Measurements from ENCODE around the gene TMEM178A. TPM values are rescaled to one million over a fixed set of nuclear protein-coding genes. Genes with fewer than 3 reads are reported as not detected.

Gene TMEM178A
- total RNA-seq, 2 donors from 2014 or later = 5.5 to 7.4 TPM

DNA sequence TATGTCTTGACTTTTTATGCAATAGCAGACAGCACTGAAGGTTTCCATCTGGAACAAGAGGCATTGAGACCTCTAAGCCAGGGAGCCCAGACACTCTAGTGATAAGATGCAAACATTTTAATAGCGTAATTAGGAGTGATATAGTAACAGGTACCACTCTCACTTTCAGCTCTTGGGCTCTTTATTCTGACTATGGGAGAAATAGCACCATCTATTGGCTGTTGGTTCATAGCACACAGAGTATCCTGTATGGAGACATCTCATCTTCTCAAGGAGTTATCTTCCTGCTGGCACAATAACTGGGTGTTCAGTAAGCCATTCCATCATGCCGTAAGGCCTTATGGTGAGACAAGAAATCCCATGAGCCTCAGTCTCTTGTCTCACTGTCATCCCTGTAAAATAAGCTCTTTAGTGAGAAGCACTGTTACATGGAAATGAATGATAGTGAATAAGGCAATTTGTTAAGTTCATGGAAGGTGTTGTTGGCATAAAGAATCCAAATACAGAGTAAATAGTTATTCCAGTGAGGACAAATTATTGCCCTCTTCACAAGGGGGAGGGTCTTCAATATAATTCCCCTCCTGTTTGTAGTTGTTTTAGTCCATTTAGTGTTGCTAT, 65.1 kb downstream of the TMEM178A start:
- peaks cover 2% of the 10 kb centered on the region for H3K9me3 Mint-ChIP-seq
- Histone ChIP-seq H3K27me3 (ENCODE audit: control insufficient read depth, insufficient read depth, low read length, poor library complexity, severe bottlenecking) (no peaks in the 10 kb centered on the region), H3K27ac (ENCODE audit: low read depth, low read length) (no peak overlapping the region), H3K9ac (ENCODE audit: extremely low read depth, low read length, poor library complexity, severe bottlenecking) (no peak overlapping the region), H3K4me1 (ENCODE audit: control insufficient read depth, insufficient read depth, low read length) (no peaks in the 10 kb centered on the region), H3K4me3 (ENCODE audit: low read length) (no peak overlapping the region), H3K9me3 (ENCODE audit: control insufficient read depth, low read length) (no peaks in the 10 kb centered on the region), H3K36me3 (ENCODE audit: control insufficient read depth, insufficient read depth, low read length) (peaks cover 28% of the 10 kb centered on the region)
- peak; percentile 51 for DNase-seq
- peak; percentile 82 for TF ChIP-seq CTCF (conservative IDR thresholded peaks at IDR 0.05)
- H3K4me1 Mint-ChIP-seq = no peaks in the 10 kb centered on the region
- no peaks in the 10 kb centered on the region for H3K27me3 Mint-ChIP-seq (ENCODE audit: insufficient read depth)
- H3K36me3 Mint-ChIP-seq (ENCODE audit: low read depth) = peaks cover 20% of the 10 kb centered on the region
- 91 to 100% methylated on average over 1 to 2 of the region's 2 CpGs for WGBS, 2 experiments (ENCODE audit: insufficient coverage in 1 of 2, insufficient read length in 1 of 2)
- no peak overlapping the region for H3K4me3 Mint-ChIP-seq
- H3K27ac Mint-ChIP-seq = no peak overlapping the region

DNA sequence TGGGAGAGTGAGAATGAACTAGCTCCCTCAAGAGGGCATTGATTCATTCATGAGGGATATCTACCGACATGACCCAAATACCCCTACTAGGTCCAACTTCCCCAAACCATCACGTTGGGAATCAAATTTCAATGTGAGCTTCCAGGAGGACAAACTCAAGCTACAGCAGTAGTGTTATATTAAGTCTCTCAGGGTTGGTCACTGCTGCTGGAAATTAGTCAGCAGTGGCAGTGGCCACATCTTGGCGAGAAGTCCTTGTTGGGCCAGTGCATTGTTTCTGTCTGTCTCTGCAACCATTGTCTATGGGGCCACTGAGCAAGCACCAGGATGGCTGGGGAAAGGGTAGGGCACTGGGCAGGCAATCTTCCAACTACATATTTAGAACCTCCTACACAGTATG, 65.8 kb downstream of the TMEM178A start:
- H3K9ac ChIP-seq (ENCODE audit: extremely low read depth, low read length, poor library complexity, severe bottlenecking) = no peak overlapping the region
- DNase-seq = no peak
- 85% methylated on average over 3 of the region's 3 CpGs; no CpG with 5 or more reads in 1 of the 2 experiments for WGBS, 2 experiments (ENCODE audit: insufficient coverage in 1 of 2, insufficient read length in 1 of 2)
- Mint-ChIP-seq H3K27ac (no peak overlapping the region), H3K4me1 (no peaks in the 10 kb centered on the region), H3K9me3 (peaks cover 2% of the 10 kb centered on the region), H3K36me3 (ENCODE audit: low read depth) (peaks cover 26% of the 10 kb centered on the region), H3K4me3 (no peak overlapping the region), H3K27me3 (ENCODE audit: insufficient read depth) (no peaks in the 10 kb centered on the region)
- H3K27ac ChIP-seq (ENCODE audit: low read depth, low read length) = no peak overlapping the region
- TF ChIP-seq CTCF (conservative IDR thresholded peaks at IDR 0.05) = no peak
- H3K27me3 ChIP-seq (ENCODE audit: control insufficient read depth, insufficient read depth, low read length, poor library complexity, severe bottlenecking) = no peaks in the 10 kb centered on the region
- H3K4me3 ChIP-seq (ENCODE audit: low read length) = no peak overlapping the region
- no peaks in the 10 kb centered on the region for H3K9me3 ChIP-seq (ENCODE audit: control insufficient read depth, low read length)
- peaks cover 35% of the 10 kb centered on the region for H3K36me3 ChIP-seq (ENCODE audit: control insufficient read depth, insufficient read depth, low read length)
- H3K4me1 ChIP-seq (ENCODE audit: control insufficient read depth, insufficient read depth, low read length) = no peaks in the 10 kb centered on the region

- no peak overlapping the region for H3K4me3 ChIP-seq (ENCODE audit: low read length)
- Mint-ChIP-seq H3K27me3 (ENCODE audit: insufficient read depth) (no peaks in the 10 kb centered on the region), H3K4me1 (peaks cover 4% of the 10 kb centered on the region), H3K36me3 (ENCODE audit: low read depth) (peaks cover 30% of the 10 kb centered on the region), H3K27ac (no peak overlapping the region), H3K9me3 (peaks cover 2% of the 10 kb centered on the region), H3K4me3 (no peak overlapping the region)
- WGBS, 2 experiments (ENCODE audit: insufficient coverage in 1 of 2, insufficient read length in 1 of 2) = 98 to 100% methylated on average over 1 of the region's 1 CpG
- no peak for TF ChIP-seq CTCF (conservative IDR thresholded peaks at IDR 0.05)
- H3K36me3 ChIP-seq (ENCODE audit: control insufficient read depth, insufficient read depth, low read length) = peaks cover 43% of the 10 kb centered on the region
- no peaks in the 10 kb centered on the region for H3K4me1 ChIP-seq (ENCODE audit: control insufficient read depth, insufficient read depth, low read length)
- no peaks in the 10 kb centered on the region for H3K27me3 ChIP-seq (ENCODE audit: control insufficient read depth, insufficient read depth, low read length, poor library complexity, severe bottlenecking)
- no peaks in the 10 kb centered on the region for H3K9me3 ChIP-seq (ENCODE audit: control insufficient read depth, low read length)
- no peak overlapping the region for H3K9ac ChIP-seq (ENCODE audit: extremely low read depth, low read length, poor library complexity, severe bottlenecking)
- DNase-seq = no peak
- H3K27ac ChIP-seq (ENCODE audit: low read depth, low read length) = no peak overlapping the region
Observed at GRCh38 chr2:39732482-39732881, 66.8 kb downstream of the TMEM178A start.

All from endodermal cell (in vitro differentiated cells).